Loucy (cell line): Measurements from ENCODE around the gene CRABP2.

ENCODE experiments used
- CTCF ChIP-seq: fragments of 200-600 bp; sonication (generic); conservative IDR thresholded peaks from 2 replicates; pipeline ENCODE4 v1.5.1; 2014; ENCODE audit warnings: mild to moderate bottlenecking, antibody characterized with exemption, low read length
- EZH2phosphoT487 ChIP-seq: fragments of 200-600 bp; IDR thresholded peaks from 2 replicates; pipeline ENCODE4 v1.6.1; 2018; ENCODE audit warnings: antibody characterized with exemption, mild to moderate bottlenecking, moderate library complexity, borderline replicate concordance

- TF ChIP-seq CTCF, result no peak
- no peak for TF ChIP-seq EZH2phosphoT487
Measured at GRCh38 chr1:156750191-156750672, 44.8 kb upstream of the CRABP2 start.
